HS-27A (cell line): ENCODE data around the gene FBXO33.

ENCODE experiments used
- DNase-seq: peaks from one replicate; pipeline ENCODE4 v3.0.0-alpha.2; 2012; ENCODE audit warnings: low read depth, missing footprints

The FBXO33 gene

DNA sequence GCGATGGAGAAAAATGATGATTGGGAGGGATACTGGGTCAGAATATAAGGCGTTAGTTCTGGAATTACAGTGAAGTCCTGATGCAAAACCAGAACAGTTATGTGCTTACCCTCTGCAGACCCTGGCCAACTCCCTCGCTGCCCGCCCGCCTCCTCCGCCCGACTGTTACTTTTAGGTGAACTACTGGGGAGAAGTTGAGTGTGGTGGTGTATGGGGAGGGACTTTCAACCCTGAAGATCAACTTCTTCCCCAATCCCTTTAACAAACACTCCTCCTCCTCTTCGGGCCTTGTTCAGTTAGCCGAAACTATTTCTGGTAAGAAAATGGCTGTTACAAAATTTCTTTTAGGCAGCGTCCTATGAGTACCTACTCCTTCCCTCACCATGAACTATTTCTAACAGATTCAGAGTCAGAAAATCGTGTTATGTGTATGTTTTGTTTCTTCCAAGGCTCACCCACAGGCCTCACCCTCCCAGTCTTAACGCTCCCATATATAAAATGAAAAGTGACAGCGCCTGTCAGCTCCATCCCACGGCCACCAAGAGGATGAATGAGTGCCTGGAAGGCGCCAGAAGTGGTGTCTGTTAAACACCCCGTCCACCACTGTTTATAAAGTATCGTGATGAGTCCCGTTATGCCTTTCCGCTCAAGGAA is 1.3 kb downstream of the FBXO33 start:
- peak; percentile 7 for DNase-seq

DNA sequence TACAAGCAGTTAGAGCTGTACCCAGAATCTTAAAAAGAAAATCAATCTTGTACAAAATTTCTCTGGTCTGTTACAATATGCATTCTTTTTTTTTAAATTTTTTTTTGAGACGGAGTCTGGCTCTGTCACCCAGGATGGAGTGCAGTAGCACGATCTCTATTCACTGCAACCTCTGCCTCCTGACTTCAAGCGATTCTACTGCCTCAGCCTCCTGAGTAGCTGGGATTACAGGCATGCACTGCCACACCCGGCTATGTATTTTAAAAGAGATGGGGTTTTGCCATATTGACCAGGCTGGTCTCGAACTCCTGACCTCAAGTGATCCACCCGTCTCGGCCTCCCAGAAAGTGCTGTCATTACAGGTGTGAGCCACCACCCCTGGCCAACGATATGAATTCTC is 4.1 kb downstream of the FBXO33 start:
- no peak for DNase-seq

DNA sequence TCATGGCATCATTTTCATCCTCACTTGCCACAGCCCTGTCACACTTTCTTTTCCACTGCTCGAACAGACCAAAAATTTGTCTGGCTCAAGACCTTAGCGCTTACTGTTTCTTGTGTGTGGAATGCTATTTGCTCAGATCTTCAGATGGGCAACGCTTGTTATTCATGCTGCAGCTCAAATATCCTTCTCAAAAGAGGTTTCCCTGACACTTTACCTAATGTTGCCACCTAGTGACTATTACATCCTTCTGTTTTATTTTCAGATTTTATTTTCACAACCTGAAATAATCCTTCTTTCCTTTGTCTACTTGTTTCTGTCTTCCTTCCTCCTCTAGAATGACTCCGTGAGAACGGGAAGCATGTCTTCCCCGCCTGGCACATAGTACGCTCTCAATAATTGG is 5.6 kb downstream of the FBXO33 start:
- DNase-seq = no peak

DNA sequence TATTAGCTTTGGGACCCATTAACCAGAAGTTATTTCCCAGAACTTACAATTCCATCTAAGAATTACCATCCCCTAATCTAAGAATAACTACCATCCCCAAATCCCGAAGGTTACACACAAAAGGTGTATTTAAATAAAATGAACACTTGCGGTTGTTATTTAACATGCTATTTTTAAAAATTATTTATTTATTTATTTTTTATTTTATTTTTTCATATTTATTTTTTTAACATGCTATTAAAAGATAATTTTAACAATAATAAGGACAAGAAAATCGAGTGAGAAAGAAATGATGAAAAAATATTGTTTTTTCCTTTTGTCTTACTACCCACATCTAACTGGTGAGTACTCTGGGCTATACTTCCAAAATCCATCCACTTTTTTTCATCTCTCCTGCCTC is 6.3 kb downstream of the FBXO33 start:
- DNase-seq = no peak

DNA sequence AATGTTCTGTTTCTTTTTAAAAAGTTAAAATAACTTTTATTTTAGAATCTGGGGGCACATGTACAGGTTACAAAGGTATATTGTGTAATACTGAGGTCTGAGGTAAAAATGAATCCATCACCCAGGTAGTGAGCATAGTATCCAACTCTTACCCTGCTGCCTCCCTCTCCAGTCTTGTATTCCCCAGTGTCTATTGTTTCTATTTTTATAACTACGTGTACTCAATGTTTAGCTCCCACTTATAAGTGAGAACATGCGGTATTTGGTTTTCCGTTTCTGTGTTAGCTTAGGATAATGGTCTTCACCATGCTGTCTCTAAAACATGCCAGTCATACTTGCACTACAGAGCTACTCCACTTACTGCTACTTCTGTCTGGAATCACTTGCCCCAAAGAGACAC is 8.4 kb downstream of the FBXO33 start:
- no peak for DNase-seq

DNA sequence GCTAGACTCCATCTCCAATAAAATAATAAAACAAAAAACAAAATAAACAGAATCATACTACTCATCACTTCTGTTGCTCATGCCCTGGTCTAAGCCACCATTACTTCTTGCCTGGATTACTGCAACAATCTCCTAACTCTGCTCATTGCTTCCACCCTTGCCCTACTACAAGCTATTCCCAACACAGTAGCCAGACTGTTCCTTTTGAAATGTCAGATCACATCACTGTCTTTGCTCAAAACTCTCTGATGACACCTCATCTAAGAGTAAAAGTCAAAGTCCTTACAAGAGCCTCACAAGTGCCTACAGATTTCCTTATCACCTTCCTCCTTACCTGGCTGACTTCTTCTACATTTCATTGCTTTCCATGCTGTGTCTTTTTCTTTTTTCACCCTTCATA is 10.0 kb downstream of the FBXO33 start:
- no peak for DNase-seq

DNA sequence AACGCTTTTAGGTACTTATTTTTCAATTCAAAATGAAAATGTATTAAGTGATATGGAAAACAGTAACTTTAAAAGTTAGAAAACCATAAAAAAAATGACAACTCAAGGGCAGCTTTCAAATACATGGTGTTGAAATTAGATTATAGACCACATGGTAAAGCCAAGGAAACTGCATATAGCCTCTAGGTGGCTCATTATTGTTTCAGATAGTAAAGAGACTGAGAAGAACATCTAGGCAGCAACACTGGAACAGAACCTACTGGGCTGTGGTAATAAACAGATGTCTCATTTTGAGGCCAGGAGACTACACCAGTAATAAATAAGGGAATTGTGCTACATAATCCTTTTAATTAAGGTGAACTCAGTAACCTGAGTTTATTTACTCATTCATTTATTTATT is 13.0 kb downstream of the FBXO33 start:
- DNase-seq = no peak

DNA sequence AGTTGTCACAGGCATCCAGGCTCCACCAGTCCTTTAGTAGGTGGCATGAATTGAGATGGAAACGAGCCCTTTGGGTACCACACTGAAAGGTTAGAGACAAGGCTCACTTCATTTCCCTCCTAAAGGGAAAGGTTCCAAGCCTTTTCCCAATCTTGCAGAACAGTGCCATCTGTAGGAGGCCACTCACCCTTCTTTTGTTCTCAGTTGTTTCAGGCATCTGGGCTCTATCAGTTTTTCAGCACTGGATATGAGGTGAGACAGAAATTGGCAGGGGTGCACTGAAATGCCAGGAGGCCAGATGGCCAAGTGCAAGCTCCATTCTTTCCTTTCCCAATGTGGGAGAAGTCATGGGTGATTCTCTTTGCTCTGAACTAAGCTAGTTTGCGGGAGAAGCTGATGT is 15.2 kb downstream of the FBXO33 start:
- no peak for DNase-seq

DNA sequence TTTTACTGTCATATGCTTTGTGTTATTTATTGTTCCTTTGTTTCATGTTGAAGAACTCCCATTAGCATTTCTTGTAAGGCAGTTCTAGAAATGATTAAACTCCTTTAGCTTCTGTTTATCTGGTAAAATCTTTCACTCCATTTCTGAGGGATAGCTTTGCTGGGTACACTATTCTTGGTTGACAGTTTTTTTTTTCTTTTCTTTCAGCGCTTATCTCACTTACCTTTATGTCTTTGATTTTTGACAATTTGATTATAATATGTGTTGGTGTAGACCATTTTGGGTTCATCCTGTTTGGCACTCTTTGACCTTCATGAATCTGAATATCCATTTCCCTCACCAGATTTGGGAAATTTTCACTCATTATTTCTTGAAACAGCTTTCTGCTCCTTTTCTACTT is 16.2 kb downstream of the FBXO33 start:
- no peak for DNase-seq

DNA sequence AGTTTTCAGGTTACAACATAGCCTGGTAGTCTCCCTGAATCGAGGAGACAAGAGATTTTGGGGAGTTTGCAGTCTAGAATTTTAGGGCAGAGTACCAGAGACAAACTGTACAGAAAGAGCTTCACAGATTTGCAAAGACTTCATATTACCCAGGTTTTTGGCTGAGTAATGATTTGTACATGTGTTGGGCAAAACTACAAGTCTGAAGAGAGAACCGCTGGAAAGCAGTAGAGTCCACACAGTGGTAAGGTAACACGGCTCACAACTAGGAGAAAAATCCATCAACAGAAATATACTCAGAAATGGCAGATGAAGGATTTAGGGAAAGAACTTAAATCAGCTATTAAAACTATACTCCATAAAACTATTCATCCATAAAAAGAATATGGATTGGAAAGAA is 25.7 kb downstream of the FBXO33 start:
- no peak for DNase-seq

DNA sequence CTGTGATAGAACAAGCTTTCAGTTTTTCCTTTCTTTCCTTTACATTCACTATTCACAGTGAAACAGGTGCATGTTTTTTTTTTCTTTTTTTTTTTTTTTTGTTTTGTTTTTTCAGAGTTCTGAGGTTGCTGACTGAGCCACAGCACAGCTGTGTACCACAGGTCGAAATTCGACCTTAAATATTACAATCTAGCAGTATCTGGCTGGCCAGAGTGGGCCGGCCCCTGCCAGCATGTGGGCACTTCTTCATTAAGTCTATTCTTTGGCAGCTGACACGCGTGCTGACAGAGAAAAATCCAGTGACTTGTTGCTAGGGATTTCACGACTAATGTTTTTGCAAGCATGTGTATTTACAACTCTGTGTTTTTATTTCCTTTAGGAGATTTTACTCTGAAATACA is 33.9 kb downstream of the FBXO33 start:
- no peak for DNase-seq

DNA sequence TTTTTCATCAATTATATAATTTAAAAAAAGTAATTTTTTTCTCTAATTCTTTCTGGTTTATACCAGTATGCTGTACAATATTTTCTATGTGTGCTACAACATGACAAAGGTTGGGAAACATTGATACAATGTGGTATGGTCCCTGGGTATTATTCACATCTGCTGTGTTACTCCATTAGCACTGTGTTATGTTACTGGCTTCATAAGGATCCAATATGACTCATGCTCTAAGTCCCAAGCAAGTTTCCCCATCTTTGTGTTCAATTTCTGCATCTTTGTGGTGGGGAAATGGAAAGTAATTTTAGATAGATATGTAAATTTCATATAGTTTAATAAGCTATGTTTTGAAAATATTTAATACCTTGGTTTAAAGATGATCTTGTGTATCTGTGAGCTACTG is 35.8 kb downstream of the FBXO33 start:
- DNase-seq = no peak

DNA sequence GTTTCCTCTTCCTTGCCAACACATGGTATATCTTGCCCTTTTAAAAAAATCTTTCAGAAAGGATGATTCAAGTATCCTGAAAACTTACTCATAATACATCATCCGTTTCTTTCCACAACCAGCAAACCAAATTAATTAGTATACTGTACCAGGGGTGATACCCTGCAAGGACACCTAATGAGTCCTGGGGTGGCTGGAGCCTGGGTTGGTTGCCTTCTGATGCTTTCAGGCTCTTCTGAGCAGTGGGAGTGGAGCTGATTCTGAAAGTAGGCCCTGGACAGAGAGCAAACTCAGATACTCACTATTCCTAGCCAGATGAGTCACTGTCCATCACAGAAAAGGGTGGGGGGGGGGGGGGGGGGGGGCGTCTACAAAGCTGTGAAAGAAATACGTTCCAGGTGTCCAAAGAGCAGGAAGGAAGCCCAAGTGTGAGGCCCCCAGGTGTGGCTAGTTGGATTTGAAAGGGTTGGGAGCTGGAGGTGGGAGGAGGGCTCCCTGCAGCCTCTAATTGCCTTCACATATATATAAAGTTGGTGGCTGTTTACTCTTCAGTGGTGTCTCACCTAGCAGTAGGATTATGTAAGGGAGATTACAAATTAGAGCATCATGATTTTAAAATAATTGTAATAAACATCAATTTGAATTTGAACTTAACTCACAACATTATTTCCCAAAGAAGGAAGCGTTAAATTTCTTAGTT is 36.5 kb downstream of the FBXO33 start:
- DNase-seq = no peak

DNA sequence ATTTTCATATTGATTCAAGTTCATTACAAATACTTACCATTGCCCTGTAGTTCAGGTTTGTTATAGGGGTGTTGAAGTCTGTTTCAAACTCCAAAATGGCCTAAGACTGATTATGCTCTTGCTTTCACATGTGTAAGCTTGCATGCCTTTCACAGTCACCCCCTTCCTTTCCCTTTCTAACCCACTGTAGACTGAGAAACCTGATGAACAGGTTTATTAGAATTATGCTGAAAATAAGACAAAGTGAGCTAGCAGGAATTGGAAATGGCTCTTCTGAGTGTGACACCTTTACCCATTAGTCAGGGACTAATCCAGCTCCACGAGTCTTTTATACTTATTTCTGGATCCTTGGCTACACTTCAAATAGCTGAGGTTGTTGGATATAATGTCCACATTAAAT is 38.9 kb downstream of the FBXO33 start:
- DNase-seq = no peak

DNA sequence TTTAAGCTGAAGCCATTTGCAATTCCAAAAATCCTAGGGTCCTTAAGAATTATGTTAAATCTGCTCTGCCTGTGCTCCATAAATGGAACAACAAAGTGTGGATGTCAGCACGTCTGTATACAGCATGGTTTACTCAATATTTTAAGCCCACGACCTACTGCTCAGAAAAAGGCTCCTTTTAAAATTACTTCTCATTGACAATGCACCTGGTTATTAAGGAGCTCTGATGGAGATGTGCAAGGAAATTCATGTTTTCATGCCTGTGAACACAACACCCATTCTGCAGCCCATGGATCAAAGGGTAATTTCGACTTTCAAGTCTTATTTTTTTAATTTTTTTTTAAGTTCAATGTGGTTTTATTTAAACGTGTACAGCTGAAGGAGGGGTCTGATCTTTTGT is 48.1 kb downstream of the FBXO33 start:
- DNase-seq = no peak

DNA sequence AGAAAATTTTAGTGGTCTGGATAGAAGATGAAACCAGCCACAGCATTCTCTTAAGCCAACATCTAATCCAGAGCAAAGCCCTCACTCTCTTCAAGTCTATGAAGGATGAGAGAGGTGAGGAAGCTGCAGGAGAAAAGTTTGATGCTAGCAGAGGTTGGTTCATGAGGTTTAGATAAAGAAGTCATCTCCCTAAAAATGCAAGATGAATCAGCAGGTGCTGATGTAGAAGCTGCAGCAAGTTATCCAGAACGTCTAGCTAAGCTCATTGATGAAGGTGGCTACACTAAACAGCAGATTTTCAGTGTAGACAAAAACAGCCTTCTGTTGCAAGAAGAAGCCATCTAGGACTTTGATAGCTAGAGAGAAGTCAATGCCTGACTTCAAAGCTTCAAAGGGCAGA is 48.5 kb downstream of the FBXO33 start:
- DNase-seq = no peak

DNA sequence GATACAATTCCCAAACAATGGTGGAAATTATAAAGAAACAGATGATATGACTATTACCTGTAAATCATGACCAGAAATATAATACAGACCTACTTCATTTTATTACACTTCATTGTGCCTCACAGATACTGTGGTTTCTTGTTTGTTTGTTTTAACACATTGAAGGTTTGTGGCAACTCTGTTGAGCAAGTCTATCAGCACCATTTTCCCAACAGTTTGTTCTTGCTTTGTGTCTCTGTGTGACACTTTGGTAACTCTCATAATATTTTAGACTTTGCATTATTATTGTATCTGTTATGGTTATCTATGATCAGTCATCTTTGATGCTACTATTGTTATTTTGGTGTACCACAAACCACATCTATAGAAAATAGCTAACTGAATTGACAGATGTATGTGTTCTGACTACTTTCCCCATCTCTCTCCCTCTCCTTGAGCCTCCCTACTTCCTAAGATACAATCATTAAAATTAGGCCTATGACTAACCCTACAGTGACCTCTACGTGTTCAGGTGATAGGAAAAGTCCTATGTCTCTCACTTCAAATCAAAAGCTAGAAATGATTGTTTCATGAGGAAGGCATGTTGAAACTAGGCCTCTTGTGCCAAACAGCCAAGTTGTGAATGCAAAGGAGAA is 49.1 kb downstream of the FBXO33 start:
- DNase-seq = no peak

DNA sequence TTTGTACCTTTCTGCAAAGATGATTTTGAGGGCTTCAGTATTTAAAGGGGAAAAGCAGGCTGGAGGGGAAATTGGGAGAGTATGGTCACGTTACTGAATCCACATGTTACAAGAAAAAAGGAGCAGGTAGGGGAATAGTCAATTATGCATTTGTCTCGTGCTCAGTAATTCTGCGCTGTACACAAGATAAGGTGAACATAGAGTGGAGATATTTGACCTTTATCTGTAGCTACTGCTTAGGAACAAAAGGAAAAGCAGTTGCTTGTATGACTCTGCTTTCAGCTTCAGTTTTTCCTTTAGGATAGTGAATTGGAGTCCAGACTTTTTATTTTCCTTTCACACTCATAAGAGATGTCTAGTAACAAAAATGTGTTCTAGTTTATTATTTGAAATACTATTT is 49.8 kb downstream of the FBXO33 start:
- no peak for DNase-seq

DNA sequence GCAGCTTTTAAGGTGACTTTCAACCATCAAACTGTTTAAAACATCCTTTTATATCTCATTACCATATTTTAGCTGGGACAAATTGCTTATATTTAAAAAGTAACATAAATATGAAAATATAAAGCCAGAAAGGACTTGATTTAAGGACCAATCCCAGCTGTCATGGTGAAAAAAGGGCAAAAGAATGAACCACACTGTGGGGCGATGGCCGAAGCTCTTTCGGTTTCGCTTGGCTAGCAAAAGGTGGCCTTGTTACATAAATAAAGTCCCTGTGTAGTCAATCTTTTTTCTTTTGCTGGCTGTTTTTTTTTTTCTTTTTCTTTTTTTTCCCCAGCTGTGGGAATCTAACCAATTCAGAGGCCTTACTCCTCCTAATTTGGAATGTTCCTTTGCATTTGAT is 50.9 kb downstream of the FBXO33 start:
- DNase-seq = no peak

DNA sequence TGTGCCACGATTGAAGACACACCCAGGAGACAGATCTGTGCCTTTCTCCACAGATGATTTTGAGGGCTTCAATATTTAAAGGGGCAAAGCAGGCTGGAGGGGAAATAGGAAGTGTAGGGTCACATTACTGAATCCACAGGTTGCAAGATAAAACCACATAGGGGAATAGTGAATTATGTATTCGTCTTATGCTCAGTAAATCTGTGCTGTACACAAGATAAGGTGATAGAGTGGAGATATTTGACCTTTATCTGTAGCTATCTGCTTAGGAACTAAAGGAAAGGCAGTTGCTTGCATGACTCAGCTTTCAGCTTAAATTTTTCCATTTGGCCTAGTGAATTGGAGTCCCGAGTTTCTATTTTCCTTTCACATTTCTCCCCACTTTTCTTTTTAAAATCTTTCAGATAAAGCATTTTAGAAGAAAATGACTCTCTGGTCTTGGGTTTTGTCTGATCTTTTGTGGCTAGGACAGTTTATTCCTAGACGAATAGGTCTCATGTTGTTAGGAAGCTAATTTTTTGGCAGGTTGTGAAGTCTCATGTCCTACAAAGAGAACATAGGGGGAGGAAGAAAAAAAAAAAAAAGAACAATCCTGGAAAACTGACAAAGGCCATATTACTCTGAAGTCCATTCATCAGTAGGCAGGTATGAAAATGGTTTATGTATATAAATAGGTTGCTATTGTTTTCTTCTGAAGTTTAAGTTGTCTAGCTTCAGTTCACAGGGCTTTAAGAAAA is 55.4 kb downstream of the FBXO33 start:
- peak; percentile 12 for DNase-seq

DNA sequence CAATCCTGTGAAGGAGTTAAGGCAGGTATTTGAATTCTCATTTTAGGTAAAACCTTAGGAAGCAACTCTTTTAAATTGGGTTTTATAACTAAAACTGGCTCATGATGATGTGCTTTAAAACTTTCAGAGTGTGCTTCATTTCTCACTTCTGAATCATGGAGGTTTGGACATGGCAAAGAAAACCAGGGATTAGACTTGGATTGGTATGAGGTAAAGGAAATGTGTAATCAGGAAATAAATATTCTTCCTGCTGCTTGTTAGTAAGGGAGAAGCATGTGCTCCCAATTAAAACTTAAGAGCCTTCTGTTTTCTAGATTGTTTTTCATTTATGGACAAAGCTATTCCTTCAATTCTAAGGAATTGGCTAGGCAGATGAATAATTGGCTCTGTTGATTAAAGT is 57.4 kb downstream of the FBXO33 start:
- peak; percentile 15 for DNase-seq

DNA sequence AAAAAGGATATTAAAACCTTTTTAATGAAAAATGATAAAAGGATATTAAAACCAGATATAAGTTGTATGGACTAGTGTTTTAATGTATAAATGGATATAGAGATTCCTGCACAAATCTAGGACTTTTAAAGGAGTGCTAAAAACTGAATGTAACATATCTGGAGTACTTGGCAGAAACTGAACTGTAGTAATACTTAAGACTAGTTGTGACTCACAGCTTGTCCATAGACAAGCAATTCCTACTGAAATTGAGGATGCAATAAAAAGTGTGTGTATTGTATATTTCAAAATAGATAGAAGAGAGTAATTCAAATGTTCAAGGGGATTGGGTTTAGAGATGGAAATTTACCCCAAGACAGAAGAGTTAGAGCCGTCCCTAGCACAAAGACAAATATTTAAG is 59.6 kb downstream of the FBXO33 start:
- no peak for DNase-seq

DNA sequence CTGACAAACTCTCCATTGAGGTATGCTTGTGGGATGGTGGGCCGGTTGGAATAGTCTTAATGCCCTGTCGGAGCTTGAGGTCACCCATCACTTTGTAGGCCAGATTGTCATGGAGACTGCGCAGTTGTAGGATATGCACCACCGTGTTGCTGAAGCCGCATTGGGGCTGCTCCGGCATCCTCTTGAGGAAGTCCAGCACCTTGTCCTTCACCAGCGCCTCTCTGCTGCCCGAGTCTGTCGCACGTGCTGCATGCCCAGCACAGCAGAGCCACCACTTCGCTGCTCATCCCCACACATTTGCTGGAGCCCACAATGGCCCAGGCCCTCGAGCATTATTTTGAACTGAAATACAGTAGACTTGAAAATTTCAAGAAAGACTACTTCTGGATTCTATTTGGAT is 61.8 kb downstream of the FBXO33 start:
- no peak for DNase-seq
